Dendritic cell treated with granulocyte-macrophage colony-stimulating factor and Interleukin-4, amounts not matched to agents 40 ng/mL and 50 ng/mL, for 4 days (primary cell): Measurements from ENCODE around the gene IZUMO1.
"Not testable (repeated sequence)": the region's sequence is repeated elsewhere in the genome, so short reads cannot be mapped to it uniquely, and the experiment has no call there.

Experiments used
- H3K27ac Mint-ChIP-seq: one replicate; pipeline ENCODE4 v1.8.0; 2022; ENCODE audit warnings: mild to moderate bottlenecking, mixed read lengths
- H3K27me3 Mint-ChIP-seq: one replicate; pipeline ENCODE4 v1.8.0; 2022; ENCODE audit warnings: mild to moderate bottlenecking, mixed read lengths
- H3K36me3 Mint-ChIP-seq: one replicate; pipeline ENCODE4 v1.8.0; 2022; ENCODE audit warnings: low read depth, mixed read lengths
- H3K4me1 Mint-ChIP-seq: one replicate; pipeline ENCODE4 v1.8.0; 2022; ENCODE audit warnings: low read depth, mixed read lengths
- H3K4me3 Mint-ChIP-seq: one replicate; pipeline ENCODE4 v1.8.0; 2022; ENCODE audit warnings: mild to moderate bottlenecking, moderate library complexity, mixed read lengths
- H3K9me3 Mint-ChIP-seq: one replicate; pipeline ENCODE4 v1.8.0; 2022; ENCODE audit warnings: mixed read lengths
- intact Hi-C: fragments of 100-400 bp; cut with micrococcal nuclease; formaldehyde crosslinking; loops from one replicate; pipeline ENCODE4 v1.15.0; 2022

Gene IZUMO1

GRCh38 chr19:48770734-48771472 is 24.2 kb upstream of the IZUMO1 start:
- Mint-ChIP-seq H3K4me1 (peaks cover 8% of the 10 kb centered on the region), H3K9me3 (no peaks in the 10 kb centered on the region), H3K4me3 (no peak overlapping the region), H3K27me3 (peaks cover 51% of the 10 kb centered on the region), H3K36me3 (no peaks in the 10 kb centered on the region), H3K27ac (no peak overlapping the region)
- intact Hi-C loops = no loop called here

GRCh38 chr19:48770266-48770665 is 23.6 kb upstream of the IZUMO1 start:
- H3K9me3 Mint-ChIP-seq = no peaks in the 10 kb centered on the region
- H3K27me3 Mint-ChIP-seq = peaks cover 58% of the 10 kb centered on the region
- H3K36me3 Mint-ChIP-seq = no peaks in the 10 kb centered on the region
- H3K27ac Mint-ChIP-seq = no peak overlapping the region
- peaks cover 8% of the 10 kb centered on the region for H3K4me1 Mint-ChIP-seq
- H3K4me3 Mint-ChIP-seq = no peak overlapping the region
- intact Hi-C loops = no loop called here

- intact Hi-C loops = no loop called here
- Mint-ChIP-seq H3K4me3 (no peak overlapping the region), H3K36me3 (no peaks in the 10 kb centered on the region), H3K9me3 (no peaks in the 10 kb centered on the region), H3K27ac (no peak overlapping the region), H3K4me1 (peaks cover 8% of the 10 kb centered on the region), H3K27me3 (peaks cover 64% of the 10 kb centered on the region)
Observed at GRCh38 chr19:48768994-48769713, 22.4 kb upstream of the IZUMO1 start.

- H3K36me3 Mint-ChIP-seq, H3K4me3 Mint-ChIP-seq, intact Hi-C loops, H3K27ac Mint-ChIP-seq, H3K4me1 Mint-ChIP-seq, H3K9me3 Mint-ChIP-seq: not testable (repeated sequence)
- peaks cover 67% of the 10 kb centered on the region for H3K27me3 Mint-ChIP-seq
Observed at GRCh38 chr19:48768171-48768753, 21.6 kb upstream of the IZUMO1 start.

GRCh38 chr19:48765816-48766215 is 19.1 kb upstream of the IZUMO1 start:
- H3K9me3 Mint-ChIP-seq, H3K27ac Mint-ChIP-seq, H3K36me3 Mint-ChIP-seq, H3K4me3 Mint-ChIP-seq, intact Hi-C loops: not testable (repeated sequence)
- H3K4me1 Mint-ChIP-seq = peaks cover 16% of the 10 kb centered on the region
- H3K27me3 Mint-ChIP-seq = peaks cover 78% of the 10 kb centered on the region

- H3K9me3 Mint-ChIP-seq = no peaks in the 10 kb centered on the region
- H3K4me1 Mint-ChIP-seq = peaks cover 15% of the 10 kb centered on the region
- peaks cover 78% of the 10 kb centered on the region for H3K27me3 Mint-ChIP-seq
- intact Hi-C loops = no loop called here
- no peaks in the 10 kb centered on the region for H3K36me3 Mint-ChIP-seq
- peak overlapping the region; percentile 56 for H3K27ac Mint-ChIP-seq
- no peak overlapping the region for H3K4me3 Mint-ChIP-seq
Observed at GRCh38 chr19:48760504-48761205, 13.9 kb upstream of the IZUMO1 start.

- H3K9me3 Mint-ChIP-seq = no peaks in the 10 kb centered on the region
- H3K27ac Mint-ChIP-seq = no peak overlapping the region
- no peaks in the 10 kb centered on the region for H3K36me3 Mint-ChIP-seq
- intact Hi-C loops = no loop called here
- no peak overlapping the region for H3K4me3 Mint-ChIP-seq
- H3K27me3 Mint-ChIP-seq = peaks cover 76% of the 10 kb centered on the region
- peaks cover 30% of the 10 kb centered on the region for H3K4me1 Mint-ChIP-seq
Observed at GRCh38 chr19:48757741-48758144, 11.0 kb upstream of the IZUMO1 start.

GRCh38 chr19:48757089-48757675 is 10.5 kb upstream of the IZUMO1 start:
- H3K9me3 Mint-ChIP-seq = no peaks in the 10 kb centered on the region
- H3K36me3 Mint-ChIP-seq = no peaks in the 10 kb centered on the region
- H3K27ac Mint-ChIP-seq = no peak overlapping the region
- peaks cover 75% of the 10 kb centered on the region for H3K27me3 Mint-ChIP-seq
- H3K4me1 Mint-ChIP-seq = peaks cover 32% of the 10 kb centered on the region
- intact Hi-C loops = no loop called here
- no peak overlapping the region for H3K4me3 Mint-ChIP-seq

GRCh38 chr19:48756686-48757085 is 10.0 kb upstream of the IZUMO1 start:
- Mint-ChIP-seq H3K4me3 (no peak overlapping the region), H3K9me3 (no peaks in the 10 kb centered on the region), H3K4me1 (peaks cover 35% of the 10 kb centered on the region), H3K36me3 (no peaks in the 10 kb centered on the region), H3K27me3 (peaks cover 75% of the 10 kb centered on the region), H3K27ac (peak overlapping the region; percentile 26)
- intact Hi-C loops = no loop called here

GRCh38 chr19:48756212-48756611 is 9.5 kb upstream of the IZUMO1 start:
- Mint-ChIP-seq H3K27me3 (peaks cover 75% of the 10 kb centered on the region), H3K27ac (peak overlapping the region; percentile 26), H3K9me3 (no peaks in the 10 kb centered on the region), H3K4me1 (peaks cover 33% of the 10 kb centered on the region), H3K4me3 (no peak overlapping the region), H3K36me3 (no peaks in the 10 kb centered on the region)
- intact Hi-C loops = no loop called here

GRCh38 chr19:48755787-48756186 is 9.1 kb upstream of the IZUMO1 start:
- no peaks in the 10 kb centered on the region for H3K36me3 Mint-ChIP-seq
- peaks cover 75% of the 10 kb centered on the region for H3K27me3 Mint-ChIP-seq
- H3K27ac Mint-ChIP-seq = peak overlapping the region; percentile 26
- no peaks in the 10 kb centered on the region for H3K9me3 Mint-ChIP-seq
- H3K4me3 Mint-ChIP-seq = no peak overlapping the region
- intact Hi-C loops = no loop called here
- peaks cover 33% of the 10 kb centered on the region for H3K4me1 Mint-ChIP-seq

GRCh38 chr19:48755084-48755641 is 8.5 kb upstream of the IZUMO1 start, which contains the start of gene FGF21:
Gene FGF21 (plus strand): TSS chr19:48755524. CDS start chr19:48756237, 713 bp downstream.
- Mint-ChIP-seq H3K4me1 (peaks cover 27% of the 10 kb centered on the region), H3K27me3 (peaks cover 75% of the 10 kb centered on the region)

More at GRCh38 chr19:48755084-48755641, 8.5 kb upstream of the IZUMO1 start, which contains the start of gene FGF21:
- Mint-ChIP-seq H3K9me3 (no peaks in the 10 kb centered on the region), H3K36me3 (no peaks in the 10 kb centered on the region), H3K4me3 (no peak within 1 kb of the TSS), H3K27ac (peak within 1 kb of the TSS; percentile 26)
- intact Hi-C loops = no loop called here
